Right lobe of liver (tissue), 4 donors: ENCODE data around the gene KMT2C.

Experiments
- CTCF ChIP-seq, 4 donors: fragments of 200-600 bp in 3 of 4; fragments of 450-650 bp in 1 of 4; IDR thresholded peaks; one replicate each; pipeline versions ENCODE4 v1.5.1 to v1.8.0; 2016 to 2022; ENCODE audit warnings: antibody characterized with exemption in 4 of 4, mild to moderate bottlenecking in 2 of 4
- POLR2A ChIP-seq: fragments of 450-650 bp; IDR thresholded peaks from one replicate; pipeline ENCODE4 v1.6.1; 2017; ENCODE audit warnings: antibody characterized with exemption, mild to moderate bottlenecking
- donor health status: DM: no; HTN: no; CAD: no.
- donor health status: DM: no; HTN: no; CAD: no.
- donor health status: DM: no; HTN: yes; CAD: no.

- TF ChIP-seq CTCF (IDR thresholded peaks at IDR 0.05) = no peak
- no peak for TF ChIP-seq POLR2A
Observed at GRCh38 chr7:152129682-152130081, 306.1 kb downstream of the KMT2C start.
